Activated naive CD4-positive, alpha-beta T cell treated with anti-CD3 and anti-CD28 coated beads for 36 hours (primary cell): ENCODE measurements around the gene JAKMIP1. TPM values are rescaled to one million over a fixed set of nuclear protein-coding genes. Genes with fewer than 3 reads are reported as not detected.
"Not testable (repeated sequence)": the region's sequence is repeated elsewhere in the genome, so short reads cannot be mapped to it uniquely, and the experiment has no call there.

Source experiments
- CTCF ChIA-PET: fragments of 350-600 bp; sonication (Branson Sonifier 250); formaldehyde crosslinking; loops from one replicate; lab custom pipeline; 2021; ENCODE audit warnings: antibody characterized with exemption; lab: Charles Lee
- DNase-seq: peaks from one replicate; pipeline ENCODE4 v3.0.0-alpha.2; 2020
- H3K27ac Mint-ChIP-seq: one replicate; pipeline ENCODE4 v1.8.0; 2021; ENCODE audit warnings: mild to moderate bottlenecking, mixed read lengths
- H3K27me3 Mint-ChIP-seq: one replicate; pipeline ENCODE4 v1.8.0; 2021; ENCODE audit warnings: low read depth, mixed read lengths
- H3K36me3 Mint-ChIP-seq: one replicate; pipeline ENCODE4 v1.8.0; 2021; ENCODE audit warnings: low read depth, mixed read lengths
- H3K4me1 Mint-ChIP-seq: one replicate; pipeline ENCODE4 v1.8.0; 2021; ENCODE audit warnings: low read depth, mixed read lengths
- H3K4me3 Mint-ChIP-seq: one replicate; pipeline ENCODE4 v1.8.0; 2021; ENCODE audit warnings: mild to moderate bottlenecking, moderate library complexity, mixed read lengths
- H3K9me3 Mint-ChIP-seq: one replicate; pipeline ENCODE4 v1.8.0; 2021; ENCODE audit warnings: mixed read lengths
- intact Hi-C: fragments of 100-400 bp; cut with micrococcal nuclease; formaldehyde crosslinking; loops from one replicate; pipeline ENCODE4 v1.15.1; 2023
- total RNA-seq, 2 experiments: library from RNA; stranded (reverse); gene quantifications; one replicate each; pipeline ENCODE4 v1.2.3, GENCODE V29; 2021

JAKMIP1 gene
- total RNA-seq, 2 experiments from 2014 or later = 0.27 to 0.50 TPM

GRCh38 chr4:6141554-6141953 lies 58.8 kb downstream of the JAKMIP1 start:
- intact Hi-C loops = no loop called here
- Mint-ChIP-seq H3K27me3 (no peaks in the 10 kb centered on the region), H3K9me3 (peaks cover 6% of the 10 kb centered on the region), H3K36me3 (no peaks in the 10 kb centered on the region), H3K27ac (no peak overlapping the region), H3K4me3 (no peak overlapping the region), H3K4me1 (no peaks in the 10 kb centered on the region)
- CTCF ChIA-PET = no interaction called here
- no peak for DNase-seq

- H3K4me3 Mint-ChIP-seq, CTCF ChIA-PET, H3K36me3 Mint-ChIP-seq, H3K4me1 Mint-ChIP-seq, DNase-seq, intact Hi-C loops, H3K9me3 Mint-ChIP-seq, H3K27me3 Mint-ChIP-seq, H3K27ac Mint-ChIP-seq: not testable (repeated sequence)
Observed at GRCh38 chr4:6141021-6141420, 59.3 kb downstream of the JAKMIP1 start.

GRCh38 chr4:6137747-6138135 lies 62.6 kb downstream of the JAKMIP1 start:
- Mint-ChIP-seq H3K27ac (no peak overlapping the region), H3K36me3 (no peaks in the 10 kb centered on the region), H3K27me3 (no peaks in the 10 kb centered on the region), H3K9me3 (no peaks in the 10 kb centered on the region), H3K4me3 (no peak overlapping the region), H3K4me1 (no peaks in the 10 kb centered on the region)
- intact Hi-C loops = no loop called here
- CTCF ChIA-PET = no interaction called here
- DNase-seq = no peak

GRCh38 chr4:6137027-6137746 lies 63.2 kb downstream of the JAKMIP1 start:
- no peaks in the 10 kb centered on the region for H3K27me3 Mint-ChIP-seq
- H3K36me3 Mint-ChIP-seq = no peaks in the 10 kb centered on the region
- CTCF ChIA-PET = no interaction called here
- H3K27ac Mint-ChIP-seq = no peak overlapping the region
- no peak for DNase-seq
- H3K4me1 Mint-ChIP-seq = no peaks in the 10 kb centered on the region
- no peaks in the 10 kb centered on the region for H3K9me3 Mint-ChIP-seq
- intact Hi-C loops = no loop called here
- no peak overlapping the region for H3K4me3 Mint-ChIP-seq

- H3K27ac Mint-ChIP-seq = no peak overlapping the region
- DNase-seq = peak; percentile 30
- no peaks in the 10 kb centered on the region for H3K9me3 Mint-ChIP-seq
- no peak overlapping the region for H3K4me3 Mint-ChIP-seq
- intact Hi-C loops = no loop called here
- no peaks in the 10 kb centered on the region for H3K36me3 Mint-ChIP-seq
- no peaks in the 10 kb centered on the region for H3K4me1 Mint-ChIP-seq
- no peaks in the 10 kb centered on the region for H3K27me3 Mint-ChIP-seq
- CTCF ChIA-PET = interaction anchor here (0.7 kb wide), 1 partner anchor 136 kb away, joined by 3 read pairs; no protein-coding TSS in a partner anchor
Observed at GRCh38 chr4:6134612-6135220, 65.6 kb downstream of the JAKMIP1 start.

GRCh38 chr4:6132716-6133115 lies 67.6 kb downstream of the JAKMIP1 start:
- H3K4me3 Mint-ChIP-seq = no peak overlapping the region
- CTCF ChIA-PET = interaction anchor here (0.7 kb wide), 1 partner anchor 116 kb away, joined by 4 read pairs; no protein-coding TSS in a partner anchor

GRCh38 chr4:6128221-6128850 lies 72.0 kb downstream of the JAKMIP1 start:
- intact Hi-C loops = no loop called here
- Mint-ChIP-seq H3K4me3 (no peak overlapping the region), H3K36me3 (no peaks in the 10 kb centered on the region), H3K27ac (no peak overlapping the region), H3K4me1 (no peaks in the 10 kb centered on the region), H3K27me3 (peaks cover 3% of the 10 kb centered on the region), H3K9me3 (no peaks in the 10 kb centered on the region)
- CTCF ChIA-PET = no interaction called here
- no peak for DNase-seq

More at GRCh38 chr4:6132716-6133115, 67.6 kb downstream of the JAKMIP1 start:
- H3K36me3 Mint-ChIP-seq = no peaks in the 10 kb centered on the region
- H3K27ac Mint-ChIP-seq = no peak overlapping the region
- no peak for DNase-seq
- intact Hi-C loops = no loop called here
- H3K4me1 Mint-ChIP-seq = no peaks in the 10 kb centered on the region
- peaks cover 3% of the 10 kb centered on the region for H3K27me3 Mint-ChIP-seq
- H3K9me3 Mint-ChIP-seq = no peaks in the 10 kb centered on the region

GRCh38 chr4:6126971-6127745 lies 73.2 kb downstream of the JAKMIP1 start:
- Mint-ChIP-seq H3K4me1 (no peaks in the 10 kb centered on the region), H3K27ac (no peak overlapping the region), H3K4me3 (no peak overlapping the region), H3K27me3 (peaks cover 3% of the 10 kb centered on the region), H3K9me3 (no peaks in the 10 kb centered on the region), H3K36me3 (no peaks in the 10 kb centered on the region)
- DNase-seq = no peak
- intact Hi-C loops = no loop called here
- CTCF ChIA-PET = no interaction called here

GRCh38 chr4:6125103-6125651 lies 75.2 kb downstream of the JAKMIP1 start:
- Mint-ChIP-seq H3K4me3 (no peak overlapping the region), H3K9me3 (no peaks in the 10 kb centered on the region), H3K36me3 (no peaks in the 10 kb centered on the region), H3K4me1 (no peaks in the 10 kb centered on the region), H3K27me3 (peaks cover 3% of the 10 kb centered on the region), H3K27ac (no peak overlapping the region)
- CTCF ChIA-PET = no interaction called here
- DNase-seq = no peak
- intact Hi-C loops = no loop called here

GRCh38 chr4:6124386-6125102 lies 75.8 kb downstream of the JAKMIP1 start:
- intact Hi-C loops = no loop called here
- Mint-ChIP-seq H3K9me3 (no peaks in the 10 kb centered on the region), H3K36me3 (no peaks in the 10 kb centered on the region), H3K27ac (no peak overlapping the region), H3K27me3 (peaks cover 3% of the 10 kb centered on the region), H3K4me1 (no peaks in the 10 kb centered on the region), H3K4me3 (no peak overlapping the region)
- no peak for DNase-seq
- CTCF ChIA-PET = no interaction called here

- Mint-ChIP-seq H3K4me1 (no peaks in the 10 kb centered on the region), H3K27ac (no peak overlapping the region), H3K4me3 (no peak overlapping the region), H3K27me3 (no peaks in the 10 kb centered on the region), H3K9me3 (no peaks in the 10 kb centered on the region), H3K36me3 (no peaks in the 10 kb centered on the region)
- CTCF ChIA-PET = no interaction called here
- intact Hi-C loops = no loop called here
- no peak for DNase-seq
Observed at GRCh38 chr4:6123976-6124375, 76.4 kb downstream of the JAKMIP1 start.

GRCh38 chr4:6123541-6123940 lies 76.8 kb downstream of the JAKMIP1 start:
- intact Hi-C loops = no loop called here
- DNase-seq = no peak
- CTCF ChIA-PET = no interaction called here
- Mint-ChIP-seq H3K4me1 (no peaks in the 10 kb centered on the region), H3K36me3 (no peaks in the 10 kb centered on the region), H3K9me3 (no peaks in the 10 kb centered on the region), H3K27ac (no peak overlapping the region), H3K27me3 (no peaks in the 10 kb centered on the region), H3K4me3 (no peak overlapping the region)
